Testis (tissue), 2 donors: ENCODE measurements around the gene PAPPA.

ENCODE experiments used
- CTCF ChIP-seq, 3 experiments: fragments of 450-650 bp in 2 of 3; fragments of 200-600 bp in 1 of 3; sonication (generic) in 1 of 3; IDR thresholded peaks; one replicate each; pipeline ENCODE4 v1.5.1; 2016 to 2019; ENCODE audit warnings: antibody characterized with exemption in 3 of 3, mild to moderate bottlenecking in 2 of 3, moderate library complexity in 1 of 3
- POLR2A ChIP-seq: fragments of 450-650 bp; IDR thresholded peaks from one replicate; pipeline ENCODE4 v1.6.1; 2017; ENCODE audit warnings: antibody characterized with exemption, mild to moderate bottlenecking, moderate library complexity

DNA sequence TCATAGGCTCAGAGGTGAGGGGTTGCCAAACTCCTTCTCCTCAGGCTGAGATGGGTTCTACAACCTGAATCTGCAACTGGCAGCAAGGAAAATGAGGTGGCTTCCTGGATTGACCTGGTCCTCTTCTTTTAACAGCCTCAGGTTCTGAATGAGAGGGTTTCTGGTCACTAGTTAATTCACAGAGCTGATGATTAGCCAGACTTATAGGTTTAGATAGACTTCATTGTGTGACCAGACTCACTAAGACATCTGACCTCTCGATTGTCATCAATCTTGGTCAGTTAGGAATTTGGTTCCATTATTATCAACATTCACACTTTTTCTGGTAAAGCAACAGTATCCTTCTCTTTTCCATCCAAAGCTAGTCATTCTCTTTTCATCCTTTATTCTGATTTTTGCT is 257.9 kb downstream of the PAPPA start:
- TF ChIP-seq CTCF (IDR thresholded peaks at IDR 0.05) (no peak), POLR2A (no peak)
